ENCODE results near the gene LRRC8C. TPM values are rescaled to one million over a fixed set of nuclear protein-coding genes. Genes with fewer than 3 reads are reported as not detected.

Gene LRRC8C
- total RNA-seq, 1 experiment from 2014 or later: 8.4 TPM

- H3K27ac ChIP-seq (ENCODE audit: low read depth, low read length): no peak overlapping the region
- no peaks in the 10 kb centered on the region for H4K20me1 ChIP-seq (ENCODE audit: insufficient read depth)
- no peaks in the 10 kb centered on the region for H3K27me3 ChIP-seq (ENCODE audit: insufficient read depth, low read length)
- RAD21 ChIA-PET (ENCODE audit: low non-redundant PET in 1 of 2, low total read pairs in 2 of 2, uncharacterized antibody in 2 of 2, unreplicated experiment in 2 of 2): no interaction called here
- POLR2A ChIA-PET: no interaction called here
- no peak overlapping the region for H2AFZ ChIP-seq (ENCODE audit: low read depth, low read length, poor library complexity, severe bottlenecking)
- no peak overlapping the region for H3K4me2 ChIP-seq (ENCODE audit: low read length)
- no peaks in the 10 kb centered on the region for H3K4me1 ChIP-seq (ENCODE audit: control insufficient read depth in 1 of 2, insufficient read depth in 2 of 2, low read length in 2 of 2)
- intact Hi-C loops (cut with micrococcal nuclease): no loop called here
- no peak overlapping the region for H3K4me3 ChIP-seq (replicated peaks in 1 of 2; ENCODE audit: low read depth in 1 of 2, low read length in 2 of 2)
- DNase-seq (ENCODE audit: low read depth, low spot score): no peak
- BruUV-seq (replicated peaks): no TSS peak
- no peak for ATAC-seq
- H3K9me2 ChIP-seq (ENCODE audit: insufficient read depth): no peaks in the 10 kb centered on the region
- H3K36me3 ChIP-seq (ENCODE audit: control insufficient read depth in 1 of 2, insufficient read depth in 2 of 2, low read length in 2 of 2): no peaks in the 10 kb centered on the region
- H3K9me3 ChIP-seq (ENCODE audit: control insufficient read depth in 1 of 2, insufficient read depth in 1 of 2, low read depth in 1 of 2, low read length in 2 of 2): no peaks in the 10 kb centered on the region
- TF ChIP-seq SRF (IDR thresholded peaks at IDR 0.05; ENCODE audit: low read depth) (no peak), REST (IDR thresholded peaks at IDR 0.05; ENCODE audit: low read depth) (no peak), RAD21 (IDR thresholded peaks at IDR 0.05; ENCODE audit: low read depth) (no peak), ZNF274 (IDR thresholded peaks at IDR 0.05; ENCODE audit: low read depth, low read length) (no peak), JUND (IDR thresholded peaks at IDR 0.05) (no peak), EGR1 (IDR thresholded peaks at IDR 0.05; ENCODE audit: low read depth) (no peak)
- no peak overlapping the region for H3K9ac ChIP-seq (ENCODE audit: low read length)
- CTCF ChIA-PET: no interaction called here
- no peaks in the 10 kb centered on the region for H3K79me2 ChIP-seq (ENCODE audit: insufficient read depth, low read length)
Measured at GRCh38 chr1:89698624-89699023, 65.7 kb downstream of the LRRC8C start.

- H3K36me3 ChIP-seq (ENCODE audit: control insufficient read depth in 1 of 2, insufficient read depth in 2 of 2, low read length in 2 of 2): no peaks in the 10 kb centered on the region
- ChIA-PET RAD21 (ENCODE audit: low non-redundant PET in 1 of 2, low total read pairs in 2 of 2, uncharacterized antibody in 2 of 2, unreplicated experiment in 2 of 2) (no interaction called here), CTCF (no interaction called here), POLR2A (no interaction called here)
- no peak overlapping the region for H3K9ac ChIP-seq (ENCODE audit: low read length)
- no peaks in the 10 kb centered on the region for H3K4me1 ChIP-seq (ENCODE audit: control insufficient read depth in 1 of 2, insufficient read depth in 2 of 2, low read length in 2 of 2)
- ATAC-seq (no peak), DNase-seq (ENCODE audit: low read depth, low spot score) (no peak)
- H3K27me3 ChIP-seq (ENCODE audit: insufficient read depth, low read length): no peaks in the 10 kb centered on the region
- H3K79me2 ChIP-seq (ENCODE audit: insufficient read depth, low read length): no peaks in the 10 kb centered on the region
- no peak overlapping the region for H3K27ac ChIP-seq (ENCODE audit: low read depth, low read length)
- no peak overlapping the region for H3K4me3 ChIP-seq (replicated peaks in 1 of 2; ENCODE audit: low read depth in 1 of 2, low read length in 2 of 2)
- no TSS peak for BruUV-seq (replicated peaks)
- H4K20me1 ChIP-seq (ENCODE audit: insufficient read depth): no peaks in the 10 kb centered on the region
- intact Hi-C loops (cut with micrococcal nuclease): no loop called here
- H3K4me2 ChIP-seq (ENCODE audit: low read length): no peak overlapping the region
- H3K9me2 ChIP-seq (ENCODE audit: insufficient read depth): no peaks in the 10 kb centered on the region
- no peaks in the 10 kb centered on the region for H3K9me3 ChIP-seq (ENCODE audit: control insufficient read depth in 1 of 2, insufficient read depth in 1 of 2, low read depth in 1 of 2, low read length in 2 of 2)
- H2AFZ ChIP-seq (ENCODE audit: low read depth, low read length, poor library complexity, severe bottlenecking): no peak overlapping the region
- no peak for TF ChIP-seq CBX3 (IDR thresholded peaks at IDR 0.05; ENCODE audit: low read depth)
- TF ChIP-seq EZH2 (IDR thresholded peaks at IDR 0.05): no peak
- TF ChIP-seq CTCF (IDR thresholded peaks at IDR 0.05 in 2 of 3, conservative IDR thresholded peaks at IDR 0.05 in 1 of 3; ENCODE audit: borderline replicate concordance in 1 of 3, insufficient read depth in 1 of 3, low read depth in 2 of 3, low read length in 2 of 3): no peak
- no peak for TF ChIP-seq EGR1 (IDR thresholded peaks at IDR 0.05; ENCODE audit: low read depth)
- TF ChIP-seq REST (IDR thresholded peaks at IDR 0.05; ENCODE audit: low read depth): no peak
- TF ChIP-seq POLR2AphosphoS5 (IDR thresholded peaks at IDR 0.05; ENCODE audit: low read depth, low read length): no peak
- no peak for TF ChIP-seq SRF (IDR thresholded peaks at IDR 0.05; ENCODE audit: low read depth)
- no peak for TF ChIP-seq SP1 (IDR thresholded peaks at IDR 0.05; ENCODE audit: low read depth)
Measured at GRCh38 chr1:89699451-89699986, 66.6 kb downstream of the LRRC8C start.

Measured in HCT116 (cell line).